T follicular helper cell (primary cell): ENCODE data around the gene ARIH1.

Experiments
- DNase-seq: peaks from one replicate; pipeline ENCODE4 v3.0.0-alpha.2; 2020; ENCODE audit warnings: low read depth

Gene ARIH1

GRCh38 chr15:72540606-72541237, 66.6 kb downstream of the ARIH1 start:
- DNase-seq: no peak

- DNase-seq: no peak
Observed at GRCh38 chr15:72541674-72542073, 67.5 kb downstream of the ARIH1 start.

DNA sequence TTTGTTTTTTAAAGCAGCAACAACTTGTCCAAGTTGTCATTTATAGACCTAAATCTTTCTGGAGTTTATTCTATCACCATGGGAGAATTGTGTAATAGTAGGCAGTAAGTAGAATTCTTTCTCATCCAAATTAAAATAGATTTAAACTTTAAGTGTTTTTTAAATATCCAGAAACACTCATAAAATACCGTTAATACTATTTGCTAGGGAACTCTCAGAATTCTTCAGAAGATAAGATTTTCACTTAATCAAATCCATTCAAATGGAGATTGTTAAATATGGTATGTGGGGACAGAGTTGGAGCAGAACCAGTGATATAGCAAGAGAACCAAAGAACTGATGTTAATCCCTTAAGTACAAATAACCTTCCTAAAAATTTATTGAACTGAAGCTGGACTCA, 71.0 kb downstream of the ARIH1 start:
- no peak for DNase-seq

- no peak for DNase-seq
Observed at GRCh38 chr15:72554471-72555425, 80.6 kb downstream of the ARIH1 start.

- DNase-seq: no peak
Observed at GRCh38 chr15:72559781-72560180, 85.7 kb downstream of the ARIH1 start.

- DNase-seq: no peak
Observed at GRCh38 chr15:72560458-72560857, 86.3 kb downstream of the ARIH1 start.

GRCh38 chr15:72562386-72562785, 88.3 kb downstream of the ARIH1 start:
- DNase-seq: no peak

DNA sequence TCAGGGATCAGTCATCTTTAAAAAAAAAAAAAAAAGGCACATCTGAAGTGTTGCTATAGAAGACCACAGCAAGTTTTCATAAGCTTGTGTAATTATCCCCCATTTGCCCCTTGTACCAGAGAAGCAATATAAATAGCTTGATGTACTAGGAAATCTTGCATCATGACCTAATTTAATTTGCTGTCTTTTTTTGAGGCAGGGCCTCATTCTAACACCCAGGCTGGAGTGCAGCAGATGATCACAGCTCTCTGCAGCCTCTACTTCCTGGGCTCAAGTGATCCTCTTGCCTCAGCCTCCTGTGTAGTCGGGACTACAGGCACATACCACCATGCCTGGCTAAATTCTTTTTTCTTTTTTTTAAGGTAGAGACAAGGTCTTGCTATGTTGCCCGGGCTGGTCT, 88.7 kb downstream of the ARIH1 start:
- no peak for DNase-seq

- DNase-seq: no peak
Observed at GRCh38 chr15:72564091-72564490, 90.0 kb downstream of the ARIH1 start.

- no peak for DNase-seq
Observed at GRCh38 chr15:72566973-72567372, 92.8 kb downstream of the ARIH1 start.

DNA sequence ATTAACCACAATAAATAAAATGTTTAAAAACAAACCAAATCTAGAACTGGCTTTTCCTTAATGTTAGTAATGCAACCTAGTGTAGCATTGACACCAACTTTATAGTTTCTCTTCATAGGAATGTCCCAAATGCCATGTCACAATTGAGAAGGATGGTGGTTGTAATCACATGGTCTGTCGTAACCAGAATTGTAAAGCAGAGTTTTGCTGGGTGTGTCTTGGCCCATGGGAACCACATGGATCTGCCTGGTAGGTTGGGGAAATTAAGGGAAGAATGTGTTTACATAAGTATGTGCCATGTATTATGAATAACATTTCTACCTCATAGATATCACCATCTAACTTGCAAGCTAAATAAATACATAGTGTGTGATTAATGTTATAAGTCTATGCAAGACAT, 95.9 kb downstream of the ARIH1 start:
- no peak for DNase-seq

- no peak for DNase-seq
Observed at GRCh38 chr15:72579814-72580213, 105.7 kb downstream of the ARIH1 start.

DNA sequence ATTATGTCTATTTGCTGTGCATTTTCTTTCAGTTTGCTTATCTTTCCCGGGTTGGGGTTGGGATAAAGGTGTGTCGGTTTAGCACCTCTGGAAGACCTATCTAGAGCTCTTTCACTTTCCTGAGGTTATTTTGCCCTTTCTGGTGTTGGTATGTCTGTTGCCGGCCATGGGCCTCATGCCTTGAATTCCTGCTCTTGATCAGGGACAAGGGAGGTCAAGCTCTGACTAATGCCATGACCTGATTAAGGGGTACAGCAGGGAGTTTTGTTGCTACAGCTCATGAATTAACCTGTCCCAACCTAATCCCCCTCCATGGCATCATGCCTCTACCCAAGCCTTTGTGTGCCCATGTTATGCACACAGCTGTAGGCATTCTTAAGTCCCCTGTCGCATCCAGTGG, 109.9 kb downstream of the ARIH1 start:
- no peak for DNase-seq

DNA sequence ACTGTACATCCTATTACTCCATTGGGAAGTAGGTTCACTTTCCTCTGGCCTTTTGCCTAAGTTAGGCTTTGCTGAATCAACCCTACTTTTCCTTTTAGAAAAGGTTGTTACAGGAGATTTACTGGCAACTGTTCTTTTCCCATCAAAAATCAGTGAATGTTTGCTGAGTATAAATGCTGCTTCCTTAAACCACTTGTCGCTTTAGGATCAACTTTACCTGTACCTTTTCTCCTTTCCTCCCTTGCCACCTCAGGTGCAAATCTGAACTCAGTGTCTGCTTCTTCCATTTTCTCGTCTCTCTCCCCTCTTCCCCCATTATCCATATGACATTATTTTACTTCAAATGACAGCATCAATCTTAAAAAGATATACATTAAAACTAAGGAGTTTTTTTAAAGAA, 110.9 kb downstream of the ARIH1 start:
- no peak for DNase-seq

- DNase-seq: no peak
Observed at GRCh38 chr15:72585476-72586058, 111.4 kb downstream of the ARIH1 start.

DNA sequence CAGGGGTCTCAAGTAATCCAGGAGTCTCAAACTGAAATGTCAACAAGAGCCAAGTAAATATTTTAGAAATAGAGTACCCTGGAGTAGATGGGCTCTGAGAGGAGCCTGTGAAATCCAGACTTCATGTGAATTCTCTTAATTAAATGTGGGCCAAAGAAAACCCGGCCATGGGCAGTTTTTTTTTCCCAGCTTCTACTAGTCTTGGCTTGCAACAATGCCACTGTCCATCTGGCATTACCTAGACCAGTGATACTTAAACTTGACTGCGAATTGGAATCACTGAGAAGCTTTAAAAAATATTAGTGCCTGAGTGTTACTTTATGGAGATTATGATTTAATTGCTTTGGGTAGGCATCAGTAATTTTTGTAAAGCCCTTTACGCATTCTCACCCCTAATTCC, 114.0 kb downstream of the ARIH1 start:
- DNase-seq: no peak

GRCh38 chr15:72590427-72590826, 116.3 kb downstream of the ARIH1 start:
- no peak for DNase-seq

DNA sequence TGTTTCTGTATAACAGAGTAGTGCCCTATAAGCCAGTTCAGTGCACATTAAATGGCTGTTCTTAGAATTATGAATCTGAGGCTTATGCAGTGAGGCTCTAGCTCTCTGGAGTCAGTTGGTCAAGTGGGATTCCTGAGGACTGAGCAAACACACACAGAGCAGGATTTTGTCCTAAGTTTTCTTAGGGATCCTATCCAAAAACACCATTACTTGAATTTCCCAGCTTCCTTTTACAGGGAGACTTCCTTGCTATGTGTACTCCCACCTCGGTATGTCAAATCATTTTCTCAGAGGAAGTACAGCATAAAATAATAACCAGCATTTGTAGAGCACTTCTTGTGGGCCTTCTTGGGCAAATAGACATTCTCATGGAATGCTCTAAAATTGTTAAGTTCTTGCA, 117.2 kb downstream of the ARIH1 start:
- no peak for DNase-seq

DNA sequence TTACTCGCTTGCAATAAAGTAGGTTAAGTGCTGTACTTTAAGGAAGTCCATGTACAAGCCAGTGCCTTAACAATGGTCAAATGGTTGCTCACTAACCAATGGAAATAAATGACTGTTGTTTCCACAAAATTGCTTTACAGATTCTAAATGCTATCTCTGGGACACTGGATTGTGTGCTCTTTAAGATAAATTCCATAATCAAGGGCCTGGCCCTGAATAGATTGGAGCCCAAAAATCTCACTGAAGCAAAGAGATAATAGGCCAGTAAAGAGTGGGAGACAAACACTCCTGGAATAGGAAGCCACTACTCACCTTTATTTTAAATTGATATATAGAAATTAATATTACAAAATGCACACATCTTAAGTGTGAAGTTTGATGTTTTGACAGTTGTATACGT, 118.0 kb downstream of the ARIH1 start:
- DNase-seq: no peak

DNA sequence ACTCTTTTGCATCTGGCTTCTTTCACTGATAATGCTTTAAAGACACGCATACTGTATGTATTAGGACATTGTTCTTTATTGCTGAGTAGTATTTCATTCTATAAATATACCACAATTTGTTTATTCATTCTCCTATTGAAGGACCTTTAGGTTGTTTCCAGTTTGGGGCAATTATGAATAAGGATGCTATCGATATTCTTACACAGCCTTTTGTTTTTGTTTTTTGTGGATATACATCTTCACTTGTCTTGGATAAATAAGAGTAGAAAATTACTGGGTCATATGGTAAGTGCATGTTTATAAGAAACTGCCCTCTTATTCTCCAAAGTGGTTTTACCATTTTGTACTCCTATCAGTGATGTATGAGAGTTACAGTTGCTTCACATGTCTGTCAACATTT, 118.5 kb downstream of the ARIH1 start:
- DNase-seq: no peak

DNA sequence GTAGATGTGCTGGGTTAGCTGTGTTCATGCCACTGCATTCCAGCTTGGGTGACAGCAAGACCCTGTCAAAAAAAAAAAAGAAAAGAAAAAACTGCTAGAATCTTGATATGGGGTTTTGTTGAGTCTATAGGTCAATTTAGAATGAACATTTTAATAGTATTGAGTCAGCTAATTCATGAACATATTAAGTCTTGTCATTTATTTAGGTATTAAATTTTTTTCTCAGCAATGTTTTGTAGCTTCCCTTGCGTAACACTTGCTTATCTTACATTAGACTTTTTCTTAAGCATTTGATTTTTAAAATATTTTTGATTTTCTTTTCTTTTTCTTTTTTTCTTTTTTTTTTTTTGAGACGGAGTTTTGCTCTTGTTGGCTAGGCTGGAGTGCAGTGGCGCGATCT, 119.7 kb downstream of the ARIH1 start:
- no peak for DNase-seq

DNA sequence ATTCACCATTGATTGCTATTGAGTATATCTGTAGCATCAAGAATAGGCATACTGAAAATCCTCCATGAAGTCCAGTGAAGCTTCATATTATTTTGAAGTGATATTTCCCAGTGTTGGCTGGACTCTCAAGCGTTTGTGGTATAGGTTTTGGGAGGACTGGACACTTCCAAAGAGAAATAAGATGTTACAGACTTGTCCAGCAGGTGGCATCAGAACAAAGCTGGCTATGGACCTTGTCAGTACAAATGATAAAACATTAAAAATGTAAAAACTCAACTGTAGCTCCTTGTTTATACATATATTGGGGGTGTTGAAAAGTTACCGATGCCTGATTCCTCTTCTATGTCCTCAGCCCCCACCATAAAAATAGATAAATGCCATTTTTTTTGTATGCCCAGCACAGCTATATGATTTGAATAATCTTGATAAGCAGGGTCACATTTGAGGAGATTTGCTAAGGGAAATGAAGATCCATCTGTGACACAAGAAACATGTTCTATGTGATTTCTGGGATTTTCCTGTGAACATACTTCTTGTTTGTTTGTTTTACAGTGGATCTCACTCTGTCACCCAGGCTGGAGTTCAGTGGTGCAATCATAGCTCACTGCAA, 125.8 kb downstream of the ARIH1 start:
- DNase-seq: no peak

DNA sequence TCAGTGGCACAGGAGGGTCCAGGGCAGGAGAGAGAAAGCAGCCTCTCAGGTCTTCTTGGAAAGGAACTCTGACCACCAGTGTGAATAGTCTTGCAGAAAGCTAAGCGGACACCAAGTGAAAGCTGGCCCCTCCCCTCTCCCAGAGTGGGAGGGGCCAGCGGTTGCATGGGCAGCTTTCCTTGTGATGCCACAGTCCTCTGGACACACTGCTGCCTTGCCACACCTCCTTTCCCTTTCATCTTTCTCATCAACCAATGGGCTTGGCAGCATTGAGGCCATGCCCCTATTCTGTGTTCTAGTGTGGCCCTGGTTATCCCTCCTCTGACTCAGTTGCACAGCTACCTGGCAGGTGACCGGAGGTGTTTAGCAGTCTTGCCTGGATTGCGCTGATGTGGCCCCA, 130.7 kb downstream of the ARIH1 start:
- DNase-seq: no peak
